ENCODE results near the gene PIP5K1B. TPM values are rescaled to one million over a fixed set of nuclear protein-coding genes. Genes with fewer than 3 reads are reported as not detected.

The PIP5K1B gene
- total and polyA plus RNA-seq, 4 donors = 0.09 to 30.9 (median 0.29) TPM

DNA sequence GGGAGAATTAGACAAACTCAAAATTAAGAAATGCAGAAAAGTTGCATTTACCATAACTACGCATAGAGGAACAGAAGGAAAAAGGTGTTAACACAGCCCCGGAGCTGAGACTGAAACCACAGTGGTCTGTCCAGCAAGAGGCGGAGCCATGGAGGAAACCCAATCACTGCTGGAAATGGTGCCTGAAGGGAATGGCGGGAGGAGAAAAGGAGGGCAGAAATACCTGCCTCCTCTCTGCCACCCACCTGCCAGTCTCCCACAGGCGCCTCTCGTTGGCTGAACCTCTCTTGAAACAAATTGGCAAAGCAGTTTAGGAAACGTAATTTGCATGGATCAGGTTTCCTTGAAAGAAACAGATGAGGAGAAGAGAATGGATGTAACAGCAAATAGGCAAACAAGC, 318.6 kb downstream of the PIP5K1B start:
- Histone ChIP-seq H3K27me3 (ENCODE audit: control insufficient read depth in 4 of 4, insufficient read depth in 4 of 4, low read length in 3 of 4) (no peaks in the 10 kb centered on the region), H3K9me3 (ENCODE audit: control insufficient read depth in 4 of 4, low read length in 3 of 4) (no peaks in the 10 kb centered on the region), H3K4me3 (ENCODE audit: low read depth in 1 of 3, low read length in 3 of 3) (no peak overlapping the region), H3K27ac (ENCODE audit: low read depth in 1 of 2, low read length in 2 of 2) (no peak overlapping the region), H3K36me3 (ENCODE audit: control insufficient read depth in 4 of 4, insufficient read depth in 3 of 4, low read depth in 1 of 4, low read length in 3 of 4) (no peaks in the 10 kb centered on the region), H3K9ac (ENCODE audit: low read depth in 1 of 2, low read length in 2 of 2) (no peak overlapping the region), H3K4me1 (ENCODE audit: control insufficient read depth in 4 of 4, insufficient read depth in 4 of 4, low read length in 3 of 4) (no peaks in the 10 kb centered on the region)
- 64% methylated on average over 7 of the region's 7 CpGs for WGBS
- no peak for TF ChIP-seq FOXA1 (IDR thresholded peaks at IDR 0.05)
- no peak for TF ChIP-seq HNF4A (conservative IDR thresholded peaks at IDR 0.05)
- no peak for DNase-seq (ENCODE audit: low spot score)

DNA sequence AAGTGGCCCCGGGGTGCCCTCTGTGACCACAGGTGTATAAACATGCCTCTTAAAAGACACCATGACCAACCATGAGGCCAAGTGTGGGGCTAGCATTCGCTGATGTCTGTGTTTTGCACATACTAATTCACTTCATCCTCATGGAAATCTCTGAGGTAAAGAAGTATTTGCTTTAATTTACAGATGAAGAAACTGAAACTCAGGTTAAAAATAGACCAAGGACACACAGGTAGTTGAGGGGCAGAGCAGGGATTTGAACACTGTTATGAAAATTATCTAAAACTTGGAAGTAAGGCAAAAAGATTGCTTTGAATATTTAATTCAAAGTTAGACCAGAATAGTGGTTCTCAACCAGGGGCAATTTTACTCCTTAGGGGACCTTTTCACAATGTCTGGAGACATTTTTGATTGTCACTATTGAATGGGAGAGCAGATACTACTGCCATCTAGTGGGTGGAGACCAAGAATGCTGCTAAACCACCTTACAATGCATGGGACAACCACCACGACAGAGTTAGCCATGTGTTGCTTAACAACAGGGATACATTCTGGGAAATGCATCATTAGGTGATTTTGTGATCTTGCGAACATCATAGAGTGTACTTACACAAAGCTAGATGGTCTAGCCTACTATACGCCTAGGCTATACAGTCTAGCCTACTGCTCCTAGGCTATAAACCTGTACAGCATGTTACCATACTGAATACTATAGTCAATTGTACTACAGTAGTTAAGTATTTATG, 322.5 kb downstream of the PIP5K1B start:
- Histone ChIP-seq H3K4me1 (ENCODE audit: control insufficient read depth in 4 of 4, insufficient read depth in 4 of 4, low read length in 3 of 4) (no peaks in the 10 kb centered on the region), H3K9me3 (ENCODE audit: control insufficient read depth in 4 of 4, low read length in 3 of 4) (peaks cover 0 to 2% (median 0%) of the 10 kb centered on the region in 4 donors), H3K27ac (ENCODE audit: low read depth in 1 of 2, low read length in 2 of 2) (no peak overlapping the region), H3K27me3 (ENCODE audit: control insufficient read depth in 4 of 4, insufficient read depth in 4 of 4, low read length in 3 of 4) (no peaks in the 10 kb centered on the region), H3K9ac (ENCODE audit: low read depth in 1 of 2, low read length in 2 of 2) (no peak overlapping the region), H3K36me3 (ENCODE audit: control insufficient read depth in 4 of 4, insufficient read depth in 3 of 4, low read depth in 1 of 4, low read length in 3 of 4) (peaks cover 0 to 2% (median 0%) of the 10 kb centered on the region in 4 donors), H3K4me3 (ENCODE audit: low read depth in 1 of 3, low read length in 3 of 3) (no peak overlapping the region)
- TF ChIP-seq, protein P1, sequence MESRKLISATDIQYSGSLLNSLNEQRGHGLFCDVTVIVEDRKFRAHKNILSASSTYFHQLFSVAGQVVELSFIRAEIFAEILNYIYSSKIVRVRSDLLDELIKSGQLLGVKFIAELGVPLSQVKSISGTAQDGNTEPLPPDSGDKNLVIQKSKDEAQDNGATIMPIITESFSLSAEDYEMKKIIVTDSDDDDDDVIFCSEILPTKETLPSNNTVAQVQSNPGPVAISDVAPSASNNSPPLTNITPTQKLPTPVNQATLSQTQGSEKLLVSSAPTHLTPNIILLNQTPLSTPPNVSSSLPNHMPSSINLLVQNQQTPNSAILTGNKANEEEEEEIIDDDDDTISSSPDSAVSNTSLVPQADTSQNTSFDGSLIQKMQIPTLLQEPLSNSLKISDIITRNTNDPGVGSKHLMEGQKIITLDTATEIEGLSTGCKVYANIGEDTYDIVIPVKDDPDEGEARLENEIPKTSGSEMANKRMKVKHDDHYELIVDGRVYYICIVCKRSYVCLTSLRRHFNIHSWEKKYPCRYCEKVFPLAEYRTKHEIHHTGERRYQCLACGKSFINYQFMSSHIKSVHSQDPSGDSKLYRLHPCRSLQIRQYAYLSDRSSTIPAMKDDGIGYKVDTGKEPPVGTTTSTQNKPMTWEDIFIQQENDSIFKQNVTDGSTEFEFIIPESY (IDR thresholded peaks at IDR 0.05) = no peak
- TF ChIP-seq HNF4A (conservative IDR thresholded peaks at IDR 0.05) = no peak
- TF ChIP-seq YY1 (IDR thresholded peaks at IDR 0.05) = peak; percentile 22
- TF ChIP-seq FOXA1 (IDR thresholded peaks at IDR 0.05) = no peak
- TF ChIP-seq, protein P2, sequence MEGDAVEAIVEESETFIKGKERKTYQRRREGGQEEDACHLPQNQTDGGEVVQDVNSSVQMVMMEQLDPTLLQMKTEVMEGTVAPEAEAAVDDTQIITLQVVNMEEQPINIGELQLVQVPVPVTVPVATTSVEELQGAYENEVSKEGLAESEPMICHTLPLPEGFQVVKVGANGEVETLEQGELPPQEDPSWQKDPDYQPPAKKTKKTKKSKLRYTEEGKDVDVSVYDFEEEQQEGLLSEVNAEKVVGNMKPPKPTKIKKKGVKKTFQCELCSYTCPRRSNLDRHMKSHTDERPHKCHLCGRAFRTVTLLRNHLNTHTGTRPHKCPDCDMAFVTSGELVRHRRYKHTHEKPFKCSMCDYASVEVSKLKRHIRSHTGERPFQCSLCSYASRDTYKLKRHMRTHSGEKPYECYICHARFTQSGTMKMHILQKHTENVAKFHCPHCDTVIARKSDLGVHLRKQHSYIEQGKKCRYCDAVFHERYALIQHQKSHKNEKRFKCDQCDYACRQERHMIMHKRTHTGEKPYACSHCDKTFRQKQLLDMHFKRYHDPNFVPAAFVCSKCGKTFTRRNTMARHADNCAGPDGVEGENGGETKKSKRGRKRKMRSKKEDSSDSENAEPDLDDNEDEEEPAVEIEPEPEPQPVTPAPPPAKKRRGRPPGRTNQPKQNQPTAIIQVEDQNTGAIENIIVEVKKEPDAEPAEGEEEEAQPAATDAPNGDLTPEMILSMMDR (IDR thresholded peaks at IDR 0.05; ENCODE audit: low read depth, low read length, missing input control) = peak; percentile 68
- TF ChIP-seq GABPA (IDR thresholded peaks at IDR 0.05 in 1 of 2, conservative IDR thresholded peaks at IDR 0.05 in 1 of 2) = no peak
- no peak for TF ChIP-seq SP1 (IDR thresholded peaks at IDR 0.05)
- TF ChIP-seq, protein P3, sequence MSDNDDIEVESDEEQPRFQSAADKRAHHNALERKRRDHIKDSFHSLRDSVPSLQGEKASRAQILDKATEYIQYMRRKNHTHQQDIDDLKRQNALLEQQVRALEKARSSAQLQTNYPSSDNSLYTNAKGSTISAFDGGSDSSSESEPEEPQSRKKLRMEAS (IDR thresholded peaks at IDR 0.05) = no peak
- peak; percentile 77 to 85 for TF ChIP-seq RAD21 (IDR thresholded peaks at IDR 0.05)
- TF ChIP-seq FOXA2 (IDR thresholded peaks at IDR 0.05) = no peak
- no peak for TF ChIP-seq TAF1 (conservative IDR thresholded peaks at IDR 0.05)
- 55% methylated on average over 5 of the region's 5 CpGs for WGBS
- no peak for DNase-seq (ENCODE audit: low spot score)

DNA sequence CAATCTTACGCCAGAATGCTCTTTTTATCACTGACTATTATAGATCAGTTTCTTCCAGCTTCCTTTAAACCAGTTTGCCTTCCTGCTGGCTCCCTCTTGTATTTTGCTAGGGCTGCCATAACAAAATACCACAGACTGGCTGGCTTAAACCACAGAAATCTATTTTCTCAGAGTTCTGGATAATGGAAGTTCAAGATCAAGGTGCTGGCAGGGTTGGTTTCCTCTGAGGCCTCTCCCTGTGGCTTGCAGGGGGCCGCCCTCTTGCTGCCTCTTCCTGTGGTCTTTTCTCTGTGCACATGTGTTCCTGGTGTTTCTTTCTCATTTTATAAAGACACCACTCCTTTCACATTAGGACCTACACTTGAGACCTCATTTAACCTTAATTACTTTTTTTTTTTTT, 323.7 kb downstream of the PIP5K1B start:
- Histone ChIP-seq H3K4me1 (ENCODE audit: control insufficient read depth in 4 of 4, insufficient read depth in 4 of 4, low read length in 3 of 4) (no peaks in the 10 kb centered on the region), H3K9me3 (ENCODE audit: control insufficient read depth in 4 of 4, low read length in 3 of 4) (peaks cover 0 to 2% (median 0%) of the 10 kb centered on the region in 4 donors), H3K4me3 (ENCODE audit: low read depth in 1 of 3, low read length in 3 of 3) (no peak overlapping the region), H3K36me3 (ENCODE audit: control insufficient read depth in 4 of 4, insufficient read depth in 3 of 4, low read depth in 1 of 4, low read length in 3 of 4) (peaks cover 0 to 2% (median 0%) of the 10 kb centered on the region in 4 donors), H3K27me3 (ENCODE audit: control insufficient read depth in 4 of 4, insufficient read depth in 4 of 4, low read length in 3 of 4) (no peaks in the 10 kb centered on the region), H3K9ac (ENCODE audit: low read depth in 1 of 2, low read length in 2 of 2) (no peak overlapping the region), H3K27ac (ENCODE audit: low read depth in 1 of 2, low read length in 2 of 2) (no peak overlapping the region)
- DNase-seq (ENCODE audit: low spot score) = no peak
- WGBS = 85% methylated on average over 2 of the region's 2 CpGs
- TF ChIP-seq GABPA (IDR thresholded peaks at IDR 0.05 in 1 of 2, conservative IDR thresholded peaks at IDR 0.05 in 1 of 2) (no peak), TAF1 (conservative IDR thresholded peaks at IDR 0.05) (no peak), EGR1 (IDR thresholded peaks at IDR 0.05; ENCODE audit: low read depth in 2 of 2) (no peak), SP1 (IDR thresholded peaks at IDR 0.05) (no peak), NR2F2 (IDR thresholded peaks at IDR 0.05) (no peak), JUND (IDR thresholded peaks at IDR 0.05) (no peak), RXRA (IDR thresholded peaks at IDR 0.05) (no peak), FOXA1 (IDR thresholded peaks at IDR 0.05) (no peak), YY1 (IDR thresholded peaks at IDR 0.05) (no peak)
- TF ChIP-seq, protein P2 (IDR thresholded peaks at IDR 0.05; ENCODE audit: low read depth, low read length, missing input control) = no peak
- TF ChIP-seq, protein P4, sequence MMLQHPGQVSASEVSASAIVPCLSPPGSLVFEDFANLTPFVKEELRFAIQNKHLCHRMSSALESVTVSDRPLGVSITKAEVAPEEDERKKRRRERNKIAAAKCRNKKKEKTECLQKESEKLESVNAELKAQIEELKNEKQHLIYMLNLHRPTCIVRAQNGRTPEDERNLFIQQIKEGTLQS (IDR thresholded peaks at IDR 0.05) = no peak
- TF ChIP-seq, protein P1 (IDR thresholded peaks at IDR 0.05) = no peak
